Measurements from ENCODE around the gene DCD.

DNA sequence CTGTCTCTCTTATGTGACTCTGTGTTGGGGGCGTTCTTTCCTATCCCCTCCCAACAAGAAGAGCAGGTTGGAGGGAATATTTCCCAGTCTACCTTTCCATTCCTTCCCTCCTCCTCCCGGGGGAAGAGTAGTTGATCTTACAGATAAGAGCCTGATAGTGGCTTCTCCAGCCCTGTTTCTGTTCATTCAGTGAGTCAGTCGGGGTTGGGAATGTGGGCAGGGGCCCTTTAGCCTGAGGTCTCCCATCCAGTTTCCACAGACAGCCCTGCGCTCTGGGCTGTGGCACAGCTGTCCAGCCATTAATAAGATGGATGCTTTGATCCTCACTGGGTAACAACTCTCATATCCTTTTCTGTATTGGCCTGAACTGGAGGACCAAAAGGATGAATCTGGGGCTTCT is 41.6 kb downstream of the DCD start:
- TF ChIP-seq, protein P1, sequence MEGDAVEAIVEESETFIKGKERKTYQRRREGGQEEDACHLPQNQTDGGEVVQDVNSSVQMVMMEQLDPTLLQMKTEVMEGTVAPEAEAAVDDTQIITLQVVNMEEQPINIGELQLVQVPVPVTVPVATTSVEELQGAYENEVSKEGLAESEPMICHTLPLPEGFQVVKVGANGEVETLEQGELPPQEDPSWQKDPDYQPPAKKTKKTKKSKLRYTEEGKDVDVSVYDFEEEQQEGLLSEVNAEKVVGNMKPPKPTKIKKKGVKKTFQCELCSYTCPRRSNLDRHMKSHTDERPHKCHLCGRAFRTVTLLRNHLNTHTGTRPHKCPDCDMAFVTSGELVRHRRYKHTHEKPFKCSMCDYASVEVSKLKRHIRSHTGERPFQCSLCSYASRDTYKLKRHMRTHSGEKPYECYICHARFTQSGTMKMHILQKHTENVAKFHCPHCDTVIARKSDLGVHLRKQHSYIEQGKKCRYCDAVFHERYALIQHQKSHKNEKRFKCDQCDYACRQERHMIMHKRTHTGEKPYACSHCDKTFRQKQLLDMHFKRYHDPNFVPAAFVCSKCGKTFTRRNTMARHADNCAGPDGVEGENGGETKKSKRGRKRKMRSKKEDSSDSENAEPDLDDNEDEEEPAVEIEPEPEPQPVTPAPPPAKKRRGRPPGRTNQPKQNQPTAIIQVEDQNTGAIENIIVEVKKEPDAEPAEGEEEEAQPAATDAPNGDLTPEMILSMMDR (IDR thresholded peaks at IDR 0.05; ENCODE audit: borderline replicate concordance, extremely low read depth, low read length, poor library complexity, severe bottlenecking): no peak
- TF ChIP-seq EZH2 (IDR thresholded peaks at IDR 0.05; ENCODE audit: borderline replicate concordance, low read depth, low read length, severe bottlenecking): no peak
